SJSA1 (cell line): ENCODE results near the gene ODAD3. TPM values are rescaled to one million over a fixed set of nuclear protein-coding genes. Genes with fewer than 3 reads are reported as not detected.
A peak's percentile ranks its signal among the peaks of the same experiment; 100 is the strongest.
"Not testable (repeated sequence)": the region's sequence is repeated elsewhere in the genome, so short reads cannot be mapped to it uniquely, and the experiment has no call there.

Experiments used
- DNase-seq, 2 experiments: peaks; one replicate each; pipeline ENCODE4 v3.0.0-alpha.2; 2015 to 2020; ENCODE audit warnings: low spot score in 2 of 2, low read depth in 1 of 2
- H3K27ac ChIP-seq: fragments of 250-450 bp; sonication (Bioruptor Pico); 2 replicates; pipeline ENCODE4 v1.5.1; 2020; ENCODE audit warnings: mild to moderate bottlenecking, moderate library complexity
- H3K27me3 ChIP-seq: fragments of 250-450 bp; sonication (Bioruptor Pico); replicated peaks from 2 replicates; pipeline ENCODE4 v1.5.1; 2020; ENCODE audit warnings: mild to moderate bottlenecking, moderate library complexity
- H3K36me3 ChIP-seq: fragments of 250-450 bp; sonication (Bioruptor Pico); 2 replicates; pipeline ENCODE4 v1.5.1; 2020; ENCODE audit warnings: mild to moderate bottlenecking
- H3K4me1 ChIP-seq: fragments of 250-450 bp; sonication (Bioruptor Pico); replicated peaks from 2 replicates; pipeline ENCODE4 v1.6.1; 2021; ENCODE audit warnings: mild to moderate bottlenecking
- H3K4me3 ChIP-seq: fragments of 250-450 bp; sonication (Bioruptor Pico); 2 replicates; pipeline ENCODE4 v1.5.1; 2020; ENCODE audit warnings: mild to moderate bottlenecking
- H3K9me3 ChIP-seq: fragments of 250-450 bp; sonication (Bioruptor Pico); replicated peaks from 2 replicates; pipeline ENCODE4 v1.5.1; 2020; ENCODE audit warnings: mild to moderate bottlenecking
- total RNA-seq: library from RNA; depleted of rRNA; stranded (reverse); fragments of >200 nt; shearing (Covaris generic); gene quantifications from 2 replicates; pipeline ENCODE4 v1.2.3, GENCODE V29; 2014

ODAD3 gene
- total RNA-seq, 1 experiment from 2014 or later: 0.24 TPM

GRCh38 chr19:11437955-11438354 is 3.0 kb upstream of the ODAD3 start:
- Histone ChIP-seq H3K4me3 (no peak overlapping the region), H3K4me1 (peaks cover 14% of the 10 kb centered on the region), H3K36me3 (peaks cover 70% of the 10 kb centered on the region), H3K27me3 (no peaks in the 10 kb centered on the region), H3K27ac (no peak overlapping the region), H3K9me3 (no peaks in the 10 kb centered on the region)
- DNase-seq: no peak

DNA sequence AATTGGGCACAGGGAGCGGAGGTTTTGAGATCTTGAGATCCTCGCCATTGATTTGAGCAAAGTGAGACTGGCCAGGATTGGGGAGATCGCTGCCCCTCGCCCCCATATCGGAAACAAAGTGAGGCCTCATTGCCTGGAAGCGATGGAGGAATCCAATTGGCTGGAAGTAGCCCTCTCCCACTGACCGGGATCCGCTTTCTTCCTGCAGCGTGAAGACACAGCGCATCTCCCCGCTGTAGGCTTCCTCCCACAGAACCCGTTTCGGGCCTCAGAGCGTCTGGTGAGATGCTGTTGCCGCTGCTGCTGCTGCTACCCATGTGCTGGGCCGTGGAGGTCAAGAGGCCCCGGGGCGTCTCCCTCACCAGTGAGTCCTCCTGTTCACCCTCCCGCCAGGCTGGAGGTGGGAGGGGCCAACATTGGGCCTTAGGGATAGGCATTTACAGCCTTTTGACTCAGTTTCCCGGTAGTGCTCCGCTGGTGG is 952 bp upstream of the ODAD3 start:
- peak overlapping the region; percentile 44 for H3K27ac ChIP-seq
- peaks cover 49% of the 10 kb centered on the region for H3K36me3 ChIP-seq
- H3K9me3 ChIP-seq: no peaks in the 10 kb centered on the region
- H3K4me1 ChIP-seq: peaks cover 14% of the 10 kb centered on the region
- H3K27me3 ChIP-seq: no peaks in the 10 kb centered on the region
- DNase-seq: no peak
- peak overlapping the region; percentile 65 for H3K4me3 ChIP-seq

- H3K27ac ChIP-seq: peak overlapping the region; percentile 13; the same call in 1 of the 2 replicates
- DNase-seq: no peak
Measured at GRCh38 chr19:11434703-11435056, 241 bp downstream of the ODAD3 start.

DNA sequence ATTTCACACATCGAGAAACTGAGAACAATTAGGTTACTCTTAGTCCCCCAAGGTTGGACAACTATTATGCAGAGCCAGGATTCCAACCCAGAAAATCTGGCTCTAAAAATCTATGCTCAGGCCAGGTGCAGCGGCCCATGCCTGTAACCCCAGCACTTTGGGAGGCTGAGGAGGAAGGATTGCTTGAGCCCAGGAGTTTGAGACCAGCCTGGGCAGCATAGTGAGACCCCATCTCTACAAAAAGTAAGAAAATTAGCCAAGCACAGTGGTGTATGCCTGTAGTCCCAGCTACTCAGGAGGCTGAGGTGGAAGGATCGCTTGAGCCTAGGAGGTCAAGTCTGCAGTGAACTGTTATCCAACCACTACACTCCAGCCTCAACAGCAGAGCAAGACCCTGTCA is 1.4 kb downstream of the ODAD3 start:
- H3K9me3 ChIP-seq, DNase-seq, H3K27me3 ChIP-seq, H3K4me3 ChIP-seq, H3K27ac ChIP-seq: not testable (repeated sequence)
- Histone ChIP-seq H3K4me1 (peaks cover 14% of the 10 kb centered on the region), H3K36me3 (peaks cover 30% of the 10 kb centered on the region)

More at GRCh38 chr19:11434703-11435056, 241 bp downstream of the ODAD3 start:
- H3K27me3 ChIP-seq: no peaks in the 10 kb centered on the region
- peak overlapping the region; percentile 65 for H3K4me3 ChIP-seq
- peaks cover 14% of the 10 kb centered on the region for H3K4me1 ChIP-seq
- no peaks in the 10 kb centered on the region for H3K9me3 ChIP-seq
- H3K36me3 ChIP-seq: peaks cover 37% of the 10 kb centered on the region

GRCh38 chr19:11426656-11427055 is 8.3 kb downstream of the ODAD3 start:
- H3K4me1 ChIP-seq: peaks cover 6% of the 10 kb centered on the region; the same call in 1 of the 2 replicates
- no peaks in the 10 kb centered on the region for H3K36me3 ChIP-seq
- H3K9me3 ChIP-seq: 0 out of 2 replicates have a peak, but pooled peaks cover 3% of the 10 kb centered on the region
- no peak overlapping the region for H3K4me3 ChIP-seq
- H3K27me3 ChIP-seq: peaks cover 21% of the 10 kb centered on the region
- DNase-seq: no peak
- H3K27ac ChIP-seq: no peak overlapping the region

DNA sequence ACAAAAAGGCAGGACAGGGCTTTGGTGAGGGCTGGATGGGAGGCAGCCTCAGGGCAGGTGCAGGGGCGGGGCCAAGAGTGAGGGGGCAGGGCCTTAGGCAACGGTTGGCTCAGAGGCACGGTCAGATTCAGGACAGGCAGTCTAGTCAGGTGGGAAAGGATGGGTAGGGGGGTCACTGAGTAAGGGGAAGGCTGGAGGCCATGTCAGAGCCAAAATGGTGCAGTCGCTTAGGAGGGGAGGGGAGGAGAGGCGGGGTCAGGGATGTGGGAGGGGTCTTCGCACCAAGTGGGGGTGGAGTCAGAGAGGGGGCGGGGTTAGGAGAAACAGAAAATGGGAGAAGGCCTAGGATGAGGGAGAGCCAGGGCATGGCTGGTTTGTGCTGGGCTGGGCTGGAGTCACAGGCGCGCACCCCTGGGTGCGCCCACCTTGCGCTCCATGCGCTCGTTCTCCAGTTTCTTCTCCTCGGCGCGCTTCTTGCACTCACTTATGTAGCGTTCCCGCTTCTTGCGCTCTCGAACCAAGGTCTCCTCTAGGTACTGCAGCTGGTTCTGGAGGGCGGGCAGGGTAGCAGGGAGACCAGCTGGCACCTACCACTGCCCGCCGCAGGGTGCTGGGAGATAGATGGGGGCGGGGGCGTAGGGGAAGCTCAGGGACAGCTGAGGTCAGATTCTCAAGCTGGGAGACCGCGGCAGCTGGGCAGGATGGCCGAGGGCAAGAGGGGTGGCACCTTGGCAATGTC is 9.0 kb downstream of the ODAD3 start:
- peaks cover 6% of the 10 kb centered on the region; the same call in 1 of the 2 replicates for H3K4me1 ChIP-seq
- H3K9me3 ChIP-seq: 0 out of 2 replicates have a peak, but pooled peaks cover 3% of the 10 kb centered on the region
- H3K36me3 ChIP-seq: no peaks in the 10 kb centered on the region
- DNase-seq: no peak
- H3K27ac ChIP-seq: no peak overlapping the region
- H3K4me3 ChIP-seq: no peak overlapping the region
- peaks cover 29% of the 10 kb centered on the region for H3K27me3 ChIP-seq

DNA sequence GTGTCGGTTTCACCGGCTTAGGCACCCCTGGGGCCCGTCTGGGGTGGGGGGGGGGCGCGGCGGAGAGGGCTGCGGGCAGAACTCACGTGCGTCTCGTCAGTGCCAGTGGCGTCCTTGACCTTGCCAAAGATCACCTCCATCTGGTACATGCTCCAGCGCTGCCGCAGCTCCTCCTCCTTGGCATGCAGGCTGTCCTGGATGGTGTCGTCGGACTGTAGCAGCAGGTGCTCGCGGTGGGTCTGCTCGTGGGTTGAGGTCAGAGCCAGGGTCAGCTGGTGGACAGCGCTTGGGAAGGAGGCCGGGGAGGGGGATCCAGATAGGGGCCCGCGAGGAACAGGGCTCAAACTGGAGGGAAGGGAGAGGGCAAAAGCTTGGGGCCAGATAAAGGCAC is 11.1 kb downstream of the ODAD3 start:
- no peak overlapping the region for H3K27ac ChIP-seq
- H3K4me1 ChIP-seq: peaks cover 9% of the 10 kb centered on the region
- H3K9me3 ChIP-seq: 0 out of 2 replicates have a peak, but pooled peaks cover 3% of the 10 kb centered on the region
- no peak for DNase-seq
- no peak overlapping the region for H3K4me3 ChIP-seq
- H3K36me3 ChIP-seq: no peaks in the 10 kb centered on the region
- peaks cover 45% of the 10 kb centered on the region for H3K27me3 ChIP-seq

DNA sequence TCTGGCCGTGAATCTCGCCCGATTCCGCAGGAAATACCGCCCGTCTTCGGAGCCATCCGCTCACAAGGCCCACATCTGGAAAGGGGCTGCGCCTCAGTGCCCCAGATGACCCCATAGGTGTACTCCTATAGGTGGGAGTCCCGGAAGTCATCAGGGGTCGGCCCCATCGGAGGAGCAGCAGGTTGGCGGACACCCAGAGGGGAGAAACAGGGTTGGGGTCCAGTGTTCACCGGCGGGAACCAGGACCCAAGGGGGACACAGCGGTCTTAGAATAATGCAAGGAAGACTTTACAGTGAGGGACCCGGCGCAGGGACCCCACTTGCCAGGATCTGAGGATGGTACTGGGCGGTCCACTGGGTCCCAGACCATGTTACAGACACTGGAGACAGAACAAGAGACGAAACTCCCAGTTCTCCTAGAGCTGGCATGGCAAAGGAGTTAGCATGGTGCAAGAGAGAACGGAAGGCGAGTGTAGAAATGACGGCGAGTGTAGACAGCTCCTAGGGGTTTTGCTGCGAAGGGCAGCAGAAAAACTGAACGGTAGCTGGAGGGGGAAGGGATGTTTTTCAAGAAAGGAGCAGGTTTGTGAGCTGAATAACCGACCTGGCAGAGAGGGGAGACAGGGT is 11.6 kb downstream of the ODAD3 start:
- no peak for DNase-seq
- 0 out of 2 replicates have a peak, but pooled peaks cover 3% of the 10 kb centered on the region for H3K9me3 ChIP-seq
- H3K4me1 ChIP-seq: peaks cover 14% of the 10 kb centered on the region
- peaks cover 51% of the 10 kb centered on the region for H3K27me3 ChIP-seq
- no peak overlapping the region for H3K27ac ChIP-seq
- no peak overlapping the region for H3K4me3 ChIP-seq
- no peaks in the 10 kb centered on the region for H3K36me3 ChIP-seq

- Histone ChIP-seq H3K36me3 (no peaks in the 10 kb centered on the region), H3K4me1 (peaks cover 14% of the 10 kb centered on the region), H3K27ac (no peak overlapping the region), H3K9me3 (0 out of 2 replicates have a peak, but pooled peaks cover 3% of the 10 kb centered on the region), H3K4me3 (no peak overlapping the region), H3K27me3 (peaks cover 51% of the 10 kb centered on the region)
- DNase-seq: peak in 1 of 2 experiments; percentile 30
Measured at GRCh38 chr19:11422163-11423065, 12.5 kb downstream of the ODAD3 start.

DNA sequence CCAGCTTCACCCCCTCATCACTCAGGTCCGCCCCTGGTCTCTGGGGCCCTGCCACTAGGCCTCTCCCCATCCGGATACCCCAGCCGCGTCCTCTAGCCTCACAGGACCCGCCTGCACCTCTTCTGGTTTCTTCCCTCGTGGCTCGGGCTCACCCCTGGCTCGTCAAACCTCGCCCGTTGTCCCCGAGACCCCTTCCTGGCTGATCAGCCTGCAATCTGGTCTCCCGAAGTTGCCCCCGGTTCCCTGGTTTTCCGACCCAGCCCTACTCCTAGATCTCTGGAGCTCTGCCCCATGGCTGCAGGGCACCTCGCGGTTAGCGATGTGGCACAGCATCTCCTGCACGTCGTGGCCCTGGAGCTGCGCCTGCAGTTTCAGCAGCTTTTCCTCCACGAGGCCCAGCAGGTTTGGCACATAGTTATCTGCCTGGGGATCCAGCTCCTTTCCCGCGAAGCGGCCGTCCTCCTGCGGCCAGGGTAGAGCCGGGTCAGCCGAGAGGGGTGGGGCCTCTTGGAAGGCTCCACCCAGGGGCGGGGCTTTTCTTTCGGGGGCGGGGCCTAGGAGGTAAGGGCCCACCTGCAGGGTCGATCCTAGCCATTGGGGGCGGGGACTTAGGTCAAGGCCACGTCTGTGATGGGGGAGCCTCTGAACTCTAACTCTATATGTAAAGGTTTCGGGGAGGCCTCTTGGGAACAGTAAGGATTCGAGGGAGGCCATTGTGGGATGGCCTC is 13.4 kb downstream of the ODAD3 start:
- Histone ChIP-seq H3K27ac (no peak overlapping the region), H3K4me1 (peaks cover 14% of the 10 kb centered on the region), H3K36me3 (no peaks in the 10 kb centered on the region), H3K9me3 (0 out of 2 replicates have a peak, but pooled peaks cover 3% of the 10 kb centered on the region), H3K27me3 (peaks cover 51% of the 10 kb centered on the region), H3K4me3 (no peak overlapping the region)
- no peak for DNase-seq

DNA sequence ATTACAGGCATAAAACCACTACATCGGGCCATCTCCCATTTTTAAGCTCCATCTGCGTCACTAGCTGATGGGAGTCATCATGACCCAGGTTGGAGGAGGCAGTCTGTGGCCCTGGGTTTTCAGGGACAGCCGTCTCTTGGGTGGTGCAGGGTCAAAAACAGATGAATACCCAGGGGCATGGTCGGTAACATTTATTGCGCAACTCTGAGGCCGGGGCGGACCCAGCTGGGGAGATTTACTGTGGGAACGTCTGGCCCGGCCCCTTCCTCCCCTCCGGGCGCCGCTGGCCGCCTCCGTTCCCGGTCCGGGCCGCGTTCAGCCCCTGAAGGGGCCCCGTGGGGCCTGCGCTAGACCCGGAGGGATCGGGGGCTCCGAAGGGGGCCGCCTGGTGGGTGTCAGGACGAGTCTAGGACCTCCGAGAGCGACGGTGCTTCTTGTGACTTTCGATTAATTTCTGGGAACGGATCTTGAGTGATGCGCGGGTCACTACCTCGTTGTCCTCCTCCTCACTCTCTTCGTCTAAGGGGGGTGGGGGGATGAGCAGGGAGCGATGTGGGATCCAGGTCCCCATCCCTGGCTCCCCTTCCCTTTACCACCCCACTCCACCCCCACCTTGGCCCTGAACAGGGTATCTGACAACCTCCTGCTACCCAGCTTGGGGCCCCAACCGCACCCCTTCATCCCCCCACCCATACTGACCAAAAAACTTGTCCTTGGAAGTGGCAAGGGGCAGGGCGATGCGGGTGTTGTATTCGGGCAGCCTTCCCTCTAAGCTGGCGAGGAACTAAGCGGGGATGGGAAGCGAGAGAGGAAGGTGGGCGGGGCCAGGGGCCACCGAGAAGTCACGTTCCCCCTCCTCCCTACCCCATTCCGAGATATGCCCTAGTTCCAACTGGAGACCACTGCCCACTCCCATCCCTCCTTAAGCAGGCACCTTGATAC is 14.2 kb downstream of the ODAD3 start:
- H3K27me3 ChIP-seq: peaks cover 51% of the 10 kb centered on the region

More for the DNA sequence above, 14.2 kb downstream of the ODAD3 start:
- Histone ChIP-seq H3K4me3 (no peak overlapping the region), H3K9me3 (0 out of 2 replicates have a peak, but pooled peaks cover 3% of the 10 kb centered on the region), H3K36me3 (no peaks in the 10 kb centered on the region), H3K27ac (no peak overlapping the region), H3K4me1 (peaks cover 14% of the 10 kb centered on the region)
- no peak for DNase-seq
